Neural progenitor cell (in vitro differentiated cells): ENCODE results near the gene SPATA12. TPM values are rescaled to one million over a fixed set of nuclear protein-coding genes. Genes with fewer than 3 reads are reported as not detected.

Source experiments
- DNase-seq: peaks from one replicate; pipeline ENCODE4 v3.0.0-alpha.2; 2016; ENCODE audit warnings: low spot score
- H2AFZ ChIP-seq: fragments of 200-600 bp; sonication (generic); replicated peaks from 2 replicates; pipeline ENCODE4 v1.6.1; 2016; ENCODE audit warnings: antibody characterized with exemption
- H3F3A ChIP-seq: fragments of 200-600 bp; sonication (generic); 2 replicates; pipeline ENCODE4 v1.6.1; 2016; ENCODE audit warnings: antibody characterized with exemption, low read depth
- H3K27ac ChIP-seq: fragments of 200-600 bp; sonication (generic); 2 replicates; pipeline ENCODE4 v1.5.1; 2016; ENCODE audit warnings: mild to moderate bottlenecking
- H3K27me3 ChIP-seq: fragments of 200-600 bp; sonication (generic); 2 replicates; pipeline ENCODE4 v1.6.1; 2016; ENCODE audit warnings: mild to moderate bottlenecking, moderate library complexity
- H3K36me3 ChIP-seq: fragments of 200-600 bp; sonication (generic); 2 replicates; pipeline ENCODE4 v1.5.1; 2016
- H3K4me1 ChIP-seq: fragments of 200-600 bp; sonication (generic); 2 replicates; pipeline ENCODE4 v1.6.1; 2016; ENCODE audit warnings: mixed run types
- H3K4me2 ChIP-seq: fragments of 200-600 bp; sonication (generic); 2 replicates; pipeline ENCODE4 v1.6.1; 2016
- H3K4me3 ChIP-seq: fragments of 200-600 bp; sonication (generic); 2 replicates; pipeline ENCODE4 v1.5.1; 2016
- H3K79me2 ChIP-seq: fragments of 200-600 bp; sonication (generic); 2 replicates; pipeline ENCODE4 v1.6.1; 2016; ENCODE audit warnings: low read depth
- H3K9ac ChIP-seq: fragments of 200-600 bp; sonication (generic); 2 replicates; pipeline ENCODE4 v1.6.1; 2016
- H3K9me3 ChIP-seq: fragments of 200-600 bp; sonication (generic); 2 replicates; pipeline ENCODE4 v1.5.1; 2016; ENCODE audit warnings: low read depth
- H4K20me1 ChIP-seq: fragments of 200-600 bp; sonication (generic); 2 replicates; pipeline ENCODE4 v1.6.1; 2016; ENCODE audit warnings: low read depth
- H3K27ac Mint-ChIP-seq: 3 replicates; pipeline ENCODE4 v1.8.0; 2021; ENCODE audit warnings: mixed read lengths
- H3K27me3 Mint-ChIP-seq: 2 replicates; pipeline ENCODE4 v1.8.0; 2022; ENCODE audit warnings: low read depth, mild to moderate bottlenecking, inconsistent platforms, moderate library complexity, mixed read lengths; ENCODE audit not compliant: insufficient read depth
- H3K36me3 Mint-ChIP-seq: 3 replicates; pipeline ENCODE4 v1.8.0; 2021; ENCODE audit warnings: mixed read lengths
- H3K4me1 Mint-ChIP-seq: 3 replicates; pipeline ENCODE4 v1.8.0; 2021; ENCODE audit warnings: mixed read lengths
- H3K4me3 Mint-ChIP-seq: 3 replicates; pipeline ENCODE4 v1.8.0; 2021; ENCODE audit warnings: mild to moderate bottlenecking, moderate library complexity, mixed read lengths
- H3K9me3 Mint-ChIP-seq: 3 replicates; pipeline ENCODE4 v1.8.0; 2020; ENCODE audit warnings: mixed read lengths
- EZH2 ChIP-seq: fragments of 200-600 bp; sonication (generic); IDR thresholded peaks from 2 replicates; pipeline ENCODE4 v1.6.1; 2017; ENCODE audit warnings: antibody characterized with exemption, mild to moderate bottlenecking, moderate library complexity
- EZH2phosphoT487 ChIP-seq: fragments of 200-600 bp; sonication (generic); IDR thresholded peaks from 2 replicates; pipeline ENCODE4 v1.6.1; 2017; ENCODE audit warnings: antibody characterized with exemption
- total RNA-seq: library from RNA; depleted of rRNA; stranded (reverse); fragments of >200 nt; gene quantifications from 2 replicates; pipeline ENCODE4 v1.2.3, GENCODE V29; 2015; ENCODE audit warnings: low replicate concordance
- TF ChIP-seq, protein P1 (sequence below): fragments of 200-600 bp; sonication (generic); IDR thresholded peaks from 2 replicates; pipeline ENCODE4 v1.5.1; 2017; ENCODE audit warnings: antibody characterized with exemption, mild to moderate bottlenecking

Gene SPATA12
- total RNA-seq, 1 donor from 2014 or later: 0.17 TPM

DNA sequence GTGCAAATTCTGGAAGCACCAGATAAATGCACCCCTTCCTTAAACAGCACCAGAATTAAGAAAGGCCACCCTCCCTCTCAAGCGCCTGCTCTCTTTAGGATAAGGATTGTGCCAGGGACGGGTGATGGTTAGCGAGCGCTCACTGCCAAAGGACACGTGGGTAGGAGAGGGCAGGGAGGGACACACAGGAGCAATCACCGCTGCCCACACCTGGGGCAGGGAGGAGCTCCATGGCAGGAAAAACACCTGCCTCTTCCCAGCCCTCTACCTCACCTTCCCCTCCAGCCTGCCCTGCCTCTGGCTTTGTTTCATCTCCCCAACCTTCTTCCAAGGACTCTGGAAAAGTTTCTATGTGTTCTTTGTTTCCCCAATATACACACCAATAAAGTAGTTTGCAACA is 7.3 kb upstream of the SPATA12 start:
- H3K4me2 ChIP-seq: no peak overlapping the region
- Mint-ChIP-seq H3K4me3 (no peak overlapping the region), H3K4me1 (peaks cover 1% of the 10 kb centered on the region)

DNA sequence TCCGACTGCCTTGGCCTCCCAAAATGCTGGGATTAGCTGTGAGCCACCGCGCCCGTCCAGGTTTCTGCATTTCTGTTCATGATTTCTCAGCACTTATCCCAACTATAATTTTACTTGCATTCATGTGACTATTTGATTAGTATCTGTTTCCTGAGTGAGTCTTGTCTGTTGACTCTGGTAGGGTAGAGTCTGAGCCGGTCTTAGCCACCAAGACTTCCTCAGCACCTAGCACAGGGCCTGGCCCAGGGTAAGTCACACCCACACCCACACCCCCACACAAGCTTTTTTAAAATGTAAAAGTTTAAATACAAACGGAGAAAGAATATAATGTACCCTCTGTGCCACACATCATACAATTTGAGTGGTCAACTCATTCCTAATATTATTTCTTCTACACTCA is 3.1 kb upstream of the SPATA12 start:
- Histone ChIP-seq H3K4me2 (no peak overlapping the region), H3K4me1 (peaks cover 13% of the 10 kb centered on the region), H2AFZ (no peak overlapping the region), H4K20me1 (no peaks in the 10 kb centered on the region), H3K9me3 (no peaks in the 10 kb centered on the region), H3K79me2 (no peaks in the 10 kb centered on the region), H3K9ac (no peak overlapping the region), H3K27me3 (no peaks in the 10 kb centered on the region), H3K4me3 (no peak overlapping the region), H3F3A (peaks cover 7% of the 10 kb centered on the region), H3K36me3 (no peaks in the 10 kb centered on the region), H3K27ac (no peak overlapping the region)
- Mint-ChIP-seq H3K36me3 (peaks cover 4% of the 10 kb centered on the region), H3K27me3 (peaks cover 3% of the 10 kb centered on the region), H3K9me3 (no peaks in the 10 kb centered on the region), H3K27ac (no peak overlapping the region), H3K4me3 (no peak overlapping the region), H3K4me1 (peaks cover 17% of the 10 kb centered on the region)
- DNase-seq: no peak
- TF ChIP-seq EZH2phosphoT487 (no peak), EZH2 (no peak)
- TF ChIP-seq, protein P1, sequence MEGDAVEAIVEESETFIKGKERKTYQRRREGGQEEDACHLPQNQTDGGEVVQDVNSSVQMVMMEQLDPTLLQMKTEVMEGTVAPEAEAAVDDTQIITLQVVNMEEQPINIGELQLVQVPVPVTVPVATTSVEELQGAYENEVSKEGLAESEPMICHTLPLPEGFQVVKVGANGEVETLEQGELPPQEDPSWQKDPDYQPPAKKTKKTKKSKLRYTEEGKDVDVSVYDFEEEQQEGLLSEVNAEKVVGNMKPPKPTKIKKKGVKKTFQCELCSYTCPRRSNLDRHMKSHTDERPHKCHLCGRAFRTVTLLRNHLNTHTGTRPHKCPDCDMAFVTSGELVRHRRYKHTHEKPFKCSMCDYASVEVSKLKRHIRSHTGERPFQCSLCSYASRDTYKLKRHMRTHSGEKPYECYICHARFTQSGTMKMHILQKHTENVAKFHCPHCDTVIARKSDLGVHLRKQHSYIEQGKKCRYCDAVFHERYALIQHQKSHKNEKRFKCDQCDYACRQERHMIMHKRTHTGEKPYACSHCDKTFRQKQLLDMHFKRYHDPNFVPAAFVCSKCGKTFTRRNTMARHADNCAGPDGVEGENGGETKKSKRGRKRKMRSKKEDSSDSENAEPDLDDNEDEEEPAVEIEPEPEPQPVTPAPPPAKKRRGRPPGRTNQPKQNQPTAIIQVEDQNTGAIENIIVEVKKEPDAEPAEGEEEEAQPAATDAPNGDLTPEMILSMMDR: no peak

More for the DNA sequence above, 7.3 kb upstream of the SPATA12 start:
- Histone ChIP-seq H3F3A (no peaks in the 10 kb centered on the region), H3K79me2 (no peaks in the 10 kb centered on the region), H3K4me3 (no peak overlapping the region), H3K36me3 (no peaks in the 10 kb centered on the region), H4K20me1 (no peaks in the 10 kb centered on the region), H3K9me3 (no peaks in the 10 kb centered on the region), H3K9ac (no peak overlapping the region), H3K4me1 (no peaks in the 10 kb centered on the region), H2AFZ (no peak overlapping the region), H3K27me3 (no peaks in the 10 kb centered on the region), H3K27ac (no peak overlapping the region)
- Mint-ChIP-seq H3K27ac (no peak overlapping the region), H3K9me3 (no peaks in the 10 kb centered on the region), H3K36me3 (peaks cover 4% of the 10 kb centered on the region), H3K27me3 (peaks cover 3% of the 10 kb centered on the region)
- no peak for DNase-seq
- TF ChIP-seq, protein P1: no peak
- TF ChIP-seq EZH2phosphoT487 (no peak), EZH2 (no peak)

DNA sequence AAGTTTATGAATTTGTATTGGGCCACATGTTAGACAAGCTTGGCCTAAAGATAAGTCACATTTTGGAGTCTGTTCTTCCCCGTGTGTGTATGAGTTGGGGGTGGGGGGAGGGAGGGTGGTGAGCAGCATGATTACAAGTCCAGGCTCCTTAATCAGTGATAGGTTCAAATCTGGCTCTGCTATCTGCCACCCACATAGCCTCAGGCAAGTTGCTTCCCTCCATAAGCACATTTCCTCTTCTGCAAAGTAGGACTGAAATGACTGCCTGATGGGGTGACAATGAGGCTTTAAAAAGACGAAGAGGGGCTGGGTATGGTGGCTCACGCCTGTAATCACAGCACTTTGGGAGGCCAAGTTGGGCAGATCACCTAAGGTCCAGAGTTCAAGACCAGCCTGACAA is 1.1 kb upstream of the SPATA12 start:
- no peak overlapping the region for H3K4me3 Mint-ChIP-seq
- H3K9me3 Mint-ChIP-seq: no peaks in the 10 kb centered on the region
- no peak overlapping the region for H3K27ac ChIP-seq

More for the DNA sequence above, 1.1 kb upstream of the SPATA12 start:
- Histone ChIP-seq H3K4me1 (peaks cover 13% of the 10 kb centered on the region), H3K4me3 (no peak overlapping the region), H2AFZ (no peak overlapping the region), H3K79me2 (no peaks in the 10 kb centered on the region), H3K27me3 (no peaks in the 10 kb centered on the region), H3K9ac (no peak overlapping the region), H4K20me1 (no peaks in the 10 kb centered on the region), H3K4me2 (no peak overlapping the region), H3K9me3 (no peaks in the 10 kb centered on the region), H3K36me3 (no peaks in the 10 kb centered on the region), H3F3A (peaks cover 7% of the 10 kb centered on the region)
- Mint-ChIP-seq H3K27ac (no peak overlapping the region), H3K36me3 (peaks cover 4% of the 10 kb centered on the region), H3K27me3 (peaks cover 3% of the 10 kb centered on the region), H3K4me1 (peaks cover 32% of the 10 kb centered on the region)
- DNase-seq: no peak
- no peak for TF ChIP-seq EZH2
- no peak for TF ChIP-seq EZH2phosphoT487
- TF ChIP-seq, protein P1: no peak
